Adrenal gland (tissue), 12 donors: ENCODE data around the gene ARHGAP4. TPM values are rescaled to one million over a fixed set of nuclear protein-coding genes. Genes with fewer than 3 reads are reported as not detected.

Source experiments
- DNase-seq, 7 donors: peaks; one replicate each; pipeline ENCODE4 v3.0.0-alpha.2; 2019 to 2020
- H3K27ac ChIP-seq, 5 donors: fragments of 200-600 bp; sonication (generic) in 4 of 5; 1 replicate in 3 of 5; 2 replicates in 2 of 5; pipeline versions ENCODE4 v1.5.1 to v1.8.0; 2016 to 2020; ENCODE audit warnings: mild to moderate bottlenecking in 1 of 5
- H3K27me3 ChIP-seq: fragments of 200-600 bp; 2 replicates; pipeline ENCODE4 v1.8.0; 2021
- H3K36me3 ChIP-seq, 2 donors: fragments of 200-600 bp; replicated peaks in 1 of 2; 1 replicate in 1 of 2; 2 replicates in 1 of 2; pipeline versions ENCODE4 v1.5.1 to v1.8.0; 2018 to 2022
- H3K4me1 ChIP-seq, 2 donors: fragments of 200-600 bp; replicated peaks in 1 of 2; 1 replicate in 1 of 2; 2 replicates in 1 of 2; pipeline versions ENCODE4 v1.5.1 to v1.8.0; 2018 to 2021
- H3K4me3 ChIP-seq, 4 donors: fragments of 200-600 bp; sonication (generic) in 3 of 4; one replicate each; pipeline ENCODE4 v1.5.1; 2016 to 2018
- H3K9me3 ChIP-seq, 3 donors: fragments of 200-600 bp; sonication (generic) in 1 of 3; replicated peaks in 1 of 3; 1 replicate in 2 of 3; 2 replicates in 1 of 3; pipeline versions ENCODE4 v1.5.1 to v1.8.0; 2016 to 2021
- CTCF ChIP-seq, 6 experiments: fragments of 450-650 bp in 4 of 6; fragments of 200-600 bp in 2 of 6; sonication (generic) in 1 of 6; IDR thresholded peaks; 1 replicate in 5 of 6; 2 replicates in 1 of 6; pipeline versions ENCODE4 v1.5.1 to v1.8.0; 2016 to 2021; ENCODE audit warnings: antibody characterized with exemption in 6 of 6, mild to moderate bottlenecking in 2 of 6, moderate library complexity in 1 of 6
- POLR2A ChIP-seq, 2 donors: fragments of 450-650 bp; IDR thresholded peaks; one replicate each; pipeline ENCODE4 v1.6.1; 2017; ENCODE audit warnings: antibody characterized with exemption in 2 of 2, mild to moderate bottlenecking in 2 of 2, moderate library complexity in 1 of 2
- WGBS, 4 donors: extraction: QIAGEN DNeasy Blood & Tissue Kit in 2 of 4; methylation state at CpG; one replicate each; pipeline versions ENCODE4 v1.1.5 to v1.1.7; 2013 to 2017; 5-methylcytosine and 5-hydroxymethylcytosine counted together
- intact Hi-C, 2 donors: fragments of 100-400 bp; cut with DNase I; formaldehyde crosslinking; loops; one replicate each; pipeline versions ENCODE4 v1.14.1 to v1.15.0; 2022 to 2023
- polyA plus RNA-seq, 3 donors: library from polyadenylated mRNA; stranded (reverse); fragments of 200-250 nt in 2 of 3; fragments of 350-450 nt in 1 of 3; fragmentation: Illumina TruSeq in 1 of 3; extraction: RNeasy Lipid Tissue Mini Kit (QIAGEN cat#74804) in 1 of 3; gene quantifications; one replicate each; pipeline ENCODE4 v1.2.3, GENCODE V29; 2013 to 2014
- total RNA-seq, 9 donors: library from RNA; depleted of rRNA in 4 of 9; stranded (reverse); fragments of >200 nt in 4 of 9; fragments of 120-200 nt in 1 of 9; fragmentation: NEBNext Ultra II Directional in 1 of 9; extraction: Animal tissue kit (Norgen Biotek cat#: 25700) in 1 of 9; gene quantifications; one replicate each; pipeline versions ENCODE4 v1.1.0 to v1.2.4, GENCODE V29; 2013 to 2023
- donor health status: healthy with polysubstance abuse.
- donor health status: Bipolar disorder and iron deficiency.
- donor health status: DM: yes; HTN: yes; CAD: no.
- donor health status: DM: no; HTN: no; CAD: no.
- donor health status: DM: no; HTN: no; CAD: no.
- donor health status: DM: yes; HTN: yes; CAD: no.

Gene ARHGAP4
- total and polyA plus RNA-seq, 12 donors = 1.5 to 316 (median 46.0) TPM

- WGBS, 4 donors = 88 to 93% (median 89%) methylated on average over 10 to 35 of the region's 35 CpGs
These were observed 30.2 kb upstream of the ARHGAP4 start for GRCh38 chrX:153956044-153956907.

GRCh38 chrX:153955228-153955732, 29.2 kb upstream of the ARHGAP4 start:
- no peak for TF ChIP-seq CTCF (IDR thresholded peaks at IDR 0.05)
- TF ChIP-seq POLR2A (IDR thresholded peaks at IDR 0.05) = no peak
- Histone ChIP-seq H3K27me3 (no peaks in the 10 kb centered on the region), H3K27ac (no peak overlapping the region), H3K4me3 (no peak overlapping the region), H3K4me1 (peaks cover 0 to 4% of the 10 kb centered on the region in 2 donors), H3K9me3 (no peaks in the 10 kb centered on the region), H3K36me3 (peaks cover 0 to 97% of the 10 kb centered on the region in 2 donors)
- WGBS, 4 donors = 81 to 86% (median 82%) methylated on average over 7 to 12 of the region's 12 CpGs; no CpG with 5 or more reads in 1 of the 4 donors
- no peak for DNase-seq
- intact Hi-C loops = loop anchor here (5.0 kb wide), 2 partner anchors 188 to 193 kb away; partner anchors contain the start of gene PLXNB3 (in 1 of the 2)

More at GRCh38 chrX:153956044-153956907, 30.2 kb upstream of the ARHGAP4 start:
- no peak overlapping the region for H3K27ac ChIP-seq
- intact Hi-C loops = loop anchor here (5.0 kb wide), 2 partner anchors 189 to 194 kb away; partner anchors contain the start of gene PLXNB3 (in 1 of the 2)
- no peak for DNase-seq
- no peak overlapping the region for H3K4me3 ChIP-seq
- no peaks in the 10 kb centered on the region for H3K9me3 ChIP-seq
- TF ChIP-seq POLR2A (IDR thresholded peaks at IDR 0.05) (no peak), CTCF (IDR thresholded peaks at IDR 0.05) (no peak)
- peaks cover 0 to 97% of the 10 kb centered on the region in 2 donors for H3K36me3 ChIP-seq
- peaks cover 0 to 4% of the 10 kb centered on the region in 2 donors for H3K4me1 ChIP-seq
- no peaks in the 10 kb centered on the region for H3K27me3 ChIP-seq

GRCh38 chrX:153954558-153955227, 28.6 kb upstream of the ARHGAP4 start:
- Histone ChIP-seq H3K27me3 (no peaks in the 10 kb centered on the region), H3K9me3 (no peaks in the 10 kb centered on the region), H3K4me3 (no peak overlapping the region), H3K27ac (no peak overlapping the region), H3K4me1 (peaks cover 0 to 4% of the 10 kb centered on the region in 2 donors), H3K36me3 (peaks cover 0 to 97% of the 10 kb centered on the region in 2 donors)
- WGBS, 4 donors = 91 to 96% (median 95%) methylated on average over 18 to 44 of the region's 44 CpGs
- no peak for DNase-seq
- intact Hi-C loops = loop anchor here (5.0 kb wide), 2 partner anchors 187 to 192 kb away; partner anchors contain the start of gene PLXNB3 (in 1 of the 2)
- TF ChIP-seq POLR2A (IDR thresholded peaks at IDR 0.05) (no peak), CTCF (IDR thresholded peaks at IDR 0.05) (no peak)
